Parathyroid adenoma (tissue), 2 donors: Measurements from ENCODE around the gene FTSJ3.
A peak's percentile ranks its signal among the peaks of the same experiment; 100 is the strongest.

Experiments used
- H2AFZ ChIP-seq: fragments of 300-600 bp; sonication (generic); one replicate; pipeline ENCODE4 v1.7.0; 2017; ENCODE audit warnings: antibody characterized with exemption, mild to moderate bottlenecking
- H3K27ac ChIP-seq: fragments of 300-600 bp; sonication (generic); one replicate; pipeline ENCODE4 v1.7.0; 2017
- H3K27me3 ChIP-seq: fragments of 300-600 bp; sonication (generic); one replicate; pipeline ENCODE4 v1.7.0; 2017; ENCODE audit warnings: low read length; ENCODE audit not compliant: control insufficient read depth, insufficient read depth
- H3K36me3 ChIP-seq: fragments of 300-600 bp; sonication (generic); one replicate; pipeline ENCODE4 v1.7.0; 2017; ENCODE audit warnings: low read length; ENCODE audit not compliant: control insufficient read depth, insufficient read depth
- H3K4me1 ChIP-seq: fragments of 300-600 bp; sonication (generic); one replicate; pipeline ENCODE4 v1.7.0; 2017; ENCODE audit warnings: control low read depth
- H3K4me2 ChIP-seq: fragments of 300-600 bp; sonication (generic); one replicate; pipeline ENCODE4 v1.7.0; 2017; ENCODE audit warnings: low read length
- H3K4me3 ChIP-seq: fragments of 300-600 bp; sonication (generic); one replicate; pipeline ENCODE4 v1.7.0; 2017; ENCODE audit warnings: low read depth, low read length
- H3K79me2 ChIP-seq: fragments of 300-600 bp; sonication (generic); one replicate; pipeline ENCODE4 v1.7.0; 2017; ENCODE audit warnings: control low read depth
- H3K9ac ChIP-seq: fragments of 300-600 bp; sonication (generic); one replicate; pipeline ENCODE4 v1.7.0; 2017; ENCODE audit warnings: mild to moderate bottlenecking
- H3K9me3 ChIP-seq: fragments of 300-600 bp; sonication (generic); one replicate; pipeline ENCODE4 v1.7.0; 2017; ENCODE audit warnings: low read length; ENCODE audit not compliant: control insufficient read depth
- CTCF ChIP-seq: fragments of 300-600 bp; sonication (generic); IDR thresholded peaks from one replicate; pipeline ENCODE4 v1.7.0; 2017; ENCODE audit warnings: antibody characterized with exemption, mild to moderate bottlenecking
- donor health status: primary hyperparathyroidism.

The FTSJ3 gene

GRCh38 chr17:63841350-63842172 is 14.1 kb upstream of the FTSJ3 start:
- Histone ChIP-seq H3K36me3 (no peaks in the 10 kb centered on the region), H3K9me3 (no peaks in the 10 kb centered on the region), H3K4me1 (peaks cover 25% of the 10 kb centered on the region), H3K79me2 (peaks cover 39% of the 10 kb centered on the region), H3K4me3 (peak overlapping the region; percentile 72), H3K27me3 (no peaks in the 10 kb centered on the region), H3K4me2 (peak overlapping the region; percentile 82), H2AFZ (peak overlapping the region; percentile 55), H3K27ac (peak overlapping the region; percentile 81), H3K9ac (no peak overlapping the region)
- TF ChIP-seq CTCF = no peak

- Histone ChIP-seq H3K79me2 (peaks cover 39% of the 10 kb centered on the region), H2AFZ (no peak overlapping the region), H3K36me3 (no peaks in the 10 kb centered on the region), H3K4me3 (peak overlapping the region; percentile 72), H3K4me1 (peaks cover 25% of the 10 kb centered on the region), H3K4me2 (peak overlapping the region; percentile 82), H3K27ac (peak overlapping the region; percentile 81), H3K27me3 (no peaks in the 10 kb centered on the region), H3K9me3 (no peaks in the 10 kb centered on the region), H3K9ac (no peak overlapping the region)
- TF ChIP-seq CTCF = no peak
These were observed 13.3 kb upstream of the FTSJ3 start for GRCh38 chr17:63840591-63841349.

- no peak overlapping the region for H3K9ac ChIP-seq
- H3K79me2 ChIP-seq = peaks cover 41% of the 10 kb centered on the region
- H3K27ac ChIP-seq = peak overlapping the region; percentile 59
- no peaks in the 10 kb centered on the region for H3K36me3 ChIP-seq
- H3K27me3 ChIP-seq = no peaks in the 10 kb centered on the region
- no peak for TF ChIP-seq CTCF
- H3K4me3 ChIP-seq = peak overlapping the region; percentile 8
- no peaks in the 10 kb centered on the region for H3K9me3 ChIP-seq
- H3K4me1 ChIP-seq = peaks cover 28% of the 10 kb centered on the region
- H3K4me2 ChIP-seq = peak overlapping the region; percentile 36
- no peak overlapping the region for H2AFZ ChIP-seq
These were observed 11.2 kb upstream of the FTSJ3 start for GRCh38 chr17:63838631-63839171.

- Histone ChIP-seq H3K27ac (peak overlapping the region; percentile 59), H3K9me3 (no peaks in the 10 kb centered on the region), H3K4me2 (peak overlapping the region; percentile 36), H3K9ac (no peak overlapping the region), H3K36me3 (no peaks in the 10 kb centered on the region), H3K4me1 (peaks cover 28% of the 10 kb centered on the region), H3K79me2 (peaks cover 41% of the 10 kb centered on the region), H3K4me3 (peak overlapping the region; percentile 8), H3K27me3 (no peaks in the 10 kb centered on the region), H2AFZ (no peak overlapping the region)
- TF ChIP-seq CTCF = no peak
These were observed 10.6 kb upstream of the FTSJ3 start for GRCh38 chr17:63837962-63838600.
